Measurements from ENCODE around the gene PAXIP1. TPM values are rescaled to one million over a fixed set of nuclear protein-coding genes. Genes with fewer than 3 reads are reported as not detected.

Gene PAXIP1
- total RNA-seq, 6 experiments from 2014 or later = 5.2 to 9.3 (median 7.4) TPM

GRCh38 chr7:155017834-155018233 is 14.9 kb upstream of the PAXIP1 start:
- Mint-ChIP-seq H3K4me3 (no peak overlapping the region), H3K27ac (no peak overlapping the region), H3K4me1 (ENCODE audit: low read depth) (no peaks in the 10 kb centered on the region), H3K36me3 (ENCODE audit: low read depth) (no peaks in the 10 kb centered on the region), H3K9me3 (no peaks in the 10 kb centered on the region), H3K27me3 (ENCODE audit: insufficient read depth) (peaks cover 13% of the 10 kb centered on the region)
- DNase-seq = no peak
- no peak for TF ChIP-seq CTCF (IDR thresholded peaks at IDR 0.05)

GRCh38 chr7:155011086-155011485 is 8.2 kb upstream of the PAXIP1 start:
- H3K27ac Mint-ChIP-seq = no peak overlapping the region
- no peak overlapping the region for H3K4me3 Mint-ChIP-seq
- peaks cover 1% of the 10 kb centered on the region; the same call in 1 of the 2 replicates for H3K27me3 Mint-ChIP-seq (ENCODE audit: insufficient read depth)
- no peaks in the 10 kb centered on the region for H3K9me3 Mint-ChIP-seq
- no peak for TF ChIP-seq CTCF (IDR thresholded peaks at IDR 0.05)
- peaks cover 4% of the 10 kb centered on the region; the same call in 1 of the 2 replicates for H3K36me3 Mint-ChIP-seq (ENCODE audit: low read depth)
- DNase-seq = no peak
- H3K4me1 Mint-ChIP-seq (ENCODE audit: low read depth) = no peaks in the 10 kb centered on the region; the same call in 1 of the 2 replicates

- no peak for DNase-seq
- Mint-ChIP-seq H3K27ac (no peak overlapping the region), H3K27me3 (ENCODE audit: insufficient read depth) (peaks cover 1% of the 10 kb centered on the region; the same call in 1 of the 2 replicates), H3K4me3 (no peak overlapping the region), H3K4me1 (ENCODE audit: low read depth) (peaks cover 3% of the 10 kb centered on the region), H3K9me3 (no peaks in the 10 kb centered on the region), H3K36me3 (ENCODE audit: low read depth) (peaks cover 4% of the 10 kb centered on the region; the same call in 1 of the 2 replicates)
- peak; percentile 66 for TF ChIP-seq CTCF (IDR thresholded peaks at IDR 0.05)
Observed at GRCh38 chr7:155009570-155010157, 6.7 kb upstream of the PAXIP1 start.

- Mint-ChIP-seq H3K27me3 (ENCODE audit: insufficient read depth) (no peaks in the 10 kb centered on the region), H3K9me3 (no peaks in the 10 kb centered on the region), H3K4me1 (ENCODE audit: low read depth) (peaks cover 11% of the 10 kb centered on the region), H3K4me3 (no peak overlapping the region), H3K27ac (no peak overlapping the region), H3K36me3 (ENCODE audit: low read depth) (peaks cover 4% of the 10 kb centered on the region; the same call in 1 of the 2 replicates)
- peak; percentile 32; the same call in 1 of the 2 replicates for TF ChIP-seq CTCF (IDR thresholded peaks at IDR 0.05)
- DNase-seq = no peak
Observed at GRCh38 chr7:155007947-155008346, 5.0 kb upstream of the PAXIP1 start.

GRCh38 chr7:155003376-155004214 is 671 bp upstream of the PAXIP1 start:
- Mint-ChIP-seq H3K27ac (peak overlapping the region; percentile 88), H3K27me3 (ENCODE audit: insufficient read depth) (no peaks in the 10 kb centered on the region), H3K36me3 (ENCODE audit: low read depth) (peaks cover 4% of the 10 kb centered on the region; the same call in 1 of the 2 replicates), H3K4me3 (peak overlapping the region; percentile 96), H3K9me3 (no peaks in the 10 kb centered on the region), H3K4me1 (ENCODE audit: low read depth) (peaks cover 11% of the 10 kb centered on the region)
- peak; percentile 46 for DNase-seq
- no peak for TF ChIP-seq CTCF (IDR thresholded peaks at IDR 0.05)
